Measurements from ENCODE around the gene CTNNBIP1. TPM values are rescaled to one million over a fixed set of nuclear protein-coding genes. Genes with fewer than 3 reads are reported as not detected.

Gene CTNNBIP1
- total RNA-seq, 1 experiment from 2014 or later: 44.4 TPM

GRCh38 chr1:9849691-9850441 lies 60.2 kb downstream of the CTNNBIP1 start:
- H2BK12ac ChIP-seq (ENCODE audit: insufficient read length, low read depth, low read length): no peak overlapping the region
- no peaks in the 10 kb centered on the region for H3K9me3 ChIP-seq (ENCODE audit: control insufficient read depth, low read depth, low read length)
- no peak for TF ChIP-seq CTCF (conservative IDR thresholded peaks at IDR 0.05)
- no peaks in the 10 kb centered on the region for H3K79me1 ChIP-seq (ENCODE audit: insufficient read depth, low read depth, low read length, poor library complexity, severe bottlenecking)
- no peak overlapping the region for H3K9ac ChIP-seq (ENCODE audit: extremely low read depth, insufficient read length, low read length)
- no peaks in the 10 kb centered on the region for H3K4me1 ChIP-seq (ENCODE audit: insufficient read depth, low read length)
- no peaks in the 10 kb centered on the region for H4K20me1 ChIP-seq (ENCODE audit: control insufficient read depth, insufficient read depth, insufficient read length)
- no peaks in the 10 kb centered on the region for H3K23me2 ChIP-seq (ENCODE audit: insufficient read length, low read depth, low read length, poor library complexity, severe bottlenecking)
- Mint-ChIP-seq H3K36me3 (ENCODE audit: insufficient read depth in 1 of 3, low read depth in 3 of 3) (peaks cover 10 to 11% (median 10%) of the 10 kb centered on the region in 3 experiments; a peak in 6 of 7 replicates), H3K9me3 (peaks cover 3 to 7% of the 10 kb centered on the region in 2 experiments; a peak in 4 of 5 replicates), H3K4me1 (peaks cover 42 to 52% of the 10 kb centered on the region in 2 experiments), H3K27ac (peak overlapping the region in 2 of 3 experiments; percentile 28 to 31; a peak in 1 of 7 replicates), H3K4me3 (no peak overlapping the region), H3K27me3 (ENCODE audit: low read depth) (no peaks in the 10 kb centered on the region)
- no peak overlapping the region for H2AFZ ChIP-seq (ENCODE audit: low read length)
- H3K79me2 ChIP-seq (ENCODE audit: insufficient read depth, low read length): no peaks in the 10 kb centered on the region
- no peak overlapping the region for H3K4ac ChIP-seq (ENCODE audit: low read depth, low read length)
- no peak overlapping the region for H3K56ac ChIP-seq (ENCODE audit: insufficient read length, low read depth, low read length)
- H3T11ph ChIP-seq (ENCODE audit: low read length): no peak overlapping the region
- no peak overlapping the region for H4K8ac ChIP-seq (replicated peaks; ENCODE audit: insufficient read length, low read depth, low read length)
- H2BK15ac ChIP-seq (ENCODE audit: low read depth, low read length): no peak overlapping the region
- H3K18ac ChIP-seq (ENCODE audit: insufficient read length, low read depth, low read length): no peak overlapping the region
- WGBS (ENCODE audit: extremely low coverage, insufficient read length, low lambda C conversion rate): no CpG with 5 or more reads among the region's 20 CpGs
- no peak for DNase-seq
- no peak overlapping the region for H2BK5ac ChIP-seq (ENCODE audit: insufficient read length, low read length)
- H3K23ac ChIP-seq (ENCODE audit: insufficient read length, low read depth, low read length): no peak overlapping the region
- no peak overlapping the region for H2BK20ac ChIP-seq (ENCODE audit: low read depth, low read length, poor library complexity, severe bottlenecking)
- no peak overlapping the region for H3K14ac ChIP-seq (ENCODE audit: insufficient read depth, low read length)
- H2BK120ac ChIP-seq (ENCODE audit: low read depth, low read length, poor library complexity, severe bottlenecking): no peak overlapping the region
- no peaks in the 10 kb centered on the region for H3K27me3 ChIP-seq (ENCODE audit: insufficient read depth, low read length)
- no peak overlapping the region for H4K91ac ChIP-seq (ENCODE audit: insufficient read length, low read depth, low read length)
- no peak overlapping the region for H3K4me2 ChIP-seq (ENCODE audit: insufficient read depth, insufficient read length, low read length)
- H2AK5ac ChIP-seq (ENCODE audit: insufficient read length, low read length): no peak overlapping the region
- H4K5ac ChIP-seq (ENCODE audit: insufficient read length, low read depth, low read length): no peak overlapping the region
- no peak overlapping the region for H3K27ac ChIP-seq (ENCODE audit: insufficient read length, low read depth, low read length)
